GM23338 (cell line): Measurements from ENCODE around the gene CSTPP1. TPM values are rescaled to one million over a fixed set of nuclear protein-coding genes. Genes with fewer than 3 reads are reported as not detected.

Experiments used
- ATAC-seq: fragments of 200-7000 bp; cut with Tn5 transposase; 3 replicates; pipeline ENCODE4 v1.9.1; 2020
- DNase-seq: peaks from one replicate; pipeline ENCODE4 v3.0.0-alpha.2; 2015; ENCODE audit warnings: low spot score
- H2AFZ ChIP-seq: fragments of 200-600 bp; sonication (generic); 2 replicates; pipeline ENCODE4 v1.8.0; 2016; ENCODE audit warnings: antibody characterized with exemption, mild to moderate bottlenecking, moderate library complexity
- H3F3A ChIP-seq: fragments of 200-600 bp; sonication (generic); replicated peaks from 2 replicates; pipeline ENCODE4 v1.8.0; 2017; ENCODE audit warnings: antibody characterized with exemption, mixed run types, low read depth
- H3K27ac ChIP-seq: fragments of 200-600 bp; sonication (generic); 2 replicates; pipeline ENCODE4 v1.6.1; 2016; ENCODE audit warnings: low read depth
- H3K27me3 ChIP-seq: fragments of 200-600 bp; sonication (generic); 2 replicates; pipeline ENCODE4 v1.8.0; 2016; ENCODE audit warnings: mild to moderate bottlenecking, mixed run types, moderate library complexity; ENCODE audit not compliant: insufficient read depth
- H3K36me3 ChIP-seq: fragments of 200-600 bp; sonication (generic); 2 replicates; pipeline ENCODE4 v1.8.0; 2016; ENCODE audit warnings: mild to moderate bottlenecking; ENCODE audit not compliant: insufficient read depth
- H3K4me1 ChIP-seq: fragments of 200-600 bp; sonication (generic); 2 replicates; pipeline ENCODE4 v1.8.0; 2016; ENCODE audit warnings: mild to moderate bottlenecking, moderate library complexity; ENCODE audit not compliant: insufficient read depth
- H3K4me2 ChIP-seq: fragments of 200-600 bp; sonication (generic); 2 replicates; pipeline ENCODE4 v1.7.1; 2017; ENCODE audit warnings: mixed run types
- H3K4me3 ChIP-seq: fragments of 200-600 bp; sonication (generic); 2 replicates; pipeline ENCODE4 v1.6.1; 2016; ENCODE audit warnings: mixed run types
- H3K79me2 ChIP-seq: fragments of 200-600 bp; sonication (generic); replicated peaks from 2 replicates; pipeline ENCODE4 v1.8.0; 2017; ENCODE audit warnings: mild to moderate bottlenecking; ENCODE audit not compliant: insufficient read depth
- H3K9me2 ChIP-seq: fragments of 200-600 bp; sonication (generic); 2 replicates; pipeline ENCODE4 v1.8.0; 2017; ENCODE audit not compliant: insufficient read depth
- H4K20me1 ChIP-seq: fragments of 200-600 bp; sonication (generic); replicated peaks from 2 replicates; pipeline ENCODE4 v1.8.0; 2017; ENCODE audit warnings: mild to moderate bottlenecking; ENCODE audit not compliant: insufficient read depth
- H3K27ac Mint-ChIP-seq: 2 replicates; pipeline ENCODE4 v1.8.0; 2020; ENCODE audit warnings: inconsistent platforms, mild to moderate bottlenecking, moderate library complexity, mixed read lengths
- H3K27me3 Mint-ChIP-seq: 3 replicates; pipeline ENCODE4 v1.8.0; 2022; ENCODE audit warnings: low read depth, mild to moderate bottlenecking, moderate library complexity, mixed read lengths, inconsistent platforms; ENCODE audit not compliant: insufficient read depth, poor library complexity
- H3K36me3 Mint-ChIP-seq: 3 replicates; pipeline ENCODE4 v1.8.0; 2021; ENCODE audit warnings: low read depth, mild to moderate bottlenecking, inconsistent platforms, moderate library complexity, mixed read lengths
- H3K4me1 Mint-ChIP-seq: 3 replicates; pipeline ENCODE4 v1.8.0; 2020; ENCODE audit warnings: mild to moderate bottlenecking, inconsistent platforms, mixed read lengths
- H3K4me3 Mint-ChIP-seq: 3 replicates; pipeline ENCODE4 v1.8.0; 2021; ENCODE audit warnings: moderate library complexity, mild to moderate bottlenecking, inconsistent platforms, mixed read lengths
- H3K9me3 Mint-ChIP-seq: 3 replicates; pipeline ENCODE4 v1.8.0; 2020; ENCODE audit warnings: moderate library complexity, mild to moderate bottlenecking, inconsistent platforms, mixed read lengths
- CREB1 ChIP-seq: fragments of 250-450 bp; sonication (Bioruptor Pico); IDR thresholded peaks from 2 replicates; pipeline ENCODE4 v1.5.0; 2020; ENCODE audit warnings: low read depth, mild to moderate bottlenecking, moderate library complexity
- EZH2 ChIP-seq: fragments of 200-600 bp; sonication (generic); IDR thresholded peaks from one replicate; pipeline ENCODE4 v1.8.0; 2017; ENCODE audit warnings: antibody characterized with exemption, mild to moderate bottlenecking, low read depth; ENCODE audit not compliant: unreplicated experiment
- JUNB ChIP-seq: IDR thresholded peaks from one replicate; pipeline ENCODE4 v1.6.1; 2016; ENCODE audit warnings: antibody characterized with exemption; ENCODE audit not compliant: unreplicated experiment
- NANOG ChIP-seq: IDR thresholded peaks from 2 replicates; pipeline ENCODE4 v1.6.1; 2016; ENCODE audit warnings: antibody characterized with exemption, borderline replicate concordance
- POLR2AphosphoS5 ChIP-seq: IDR thresholded peaks from 2 replicates; pipeline ENCODE4 v1.6.1; 2016; ENCODE audit warnings: antibody characterized with exemption, low read depth
- STAT1 ChIP-seq: IDR thresholded peaks from one replicate; pipeline ENCODE4 v1.6.1; 2016; ENCODE audit warnings: antibody characterized with exemption; ENCODE audit not compliant: unreplicated experiment
- ZNF114 ChIP-seq: fragments of 250-450 bp; sonication (Bioruptor Pico); IDR thresholded peaks from 2 replicates; pipeline ENCODE4 v1.5.0; 2020; ENCODE audit warnings: mild to moderate bottlenecking, moderate library complexity
- ZNF331 ChIP-seq: fragments of 250-450 bp; sonication (Bioruptor Pico); IDR thresholded peaks from 2 replicates; pipeline ENCODE4 v1.5.0; 2020; ENCODE audit warnings: low read depth, mild to moderate bottlenecking, moderate library complexity
- polyA plus RNA-seq: library from polyadenylated mRNA; unstranded; fragments of >200 nt; fragmentation: Nextera tagmentation; extraction: Ambion mirVana; gene quantifications from 2 replicates; pipeline ENCODE4 v1.2.1, GENCODE V29; 2016
- total RNA-seq: library from RNA; depleted of rRNA; stranded (reverse); fragments of >200 nt; shearing (Covaris generic); gene quantifications from 2 replicates; pipeline ENCODE4 v1.2.3, GENCODE V29; 2014
- TF ChIP-seq, protein P1 (sequence below): IDR thresholded peaks from one replicate; pipeline ENCODE4 v1.6.1; 2018; ENCODE audit warnings: antibody characterized with exemption; ENCODE audit not compliant: unreplicated experiment
- TF ChIP-seq, protein P2 (sequence below): IDR thresholded peaks from 2 replicates; pipeline ENCODE4 v1.6.1; 2016; ENCODE audit warnings: antibody characterized with exemption
- TF ChIP-seq, protein P3 (sequence below), 2 experiments: fragments of 200-600 bp in 1 of 2; sonication (generic) in 1 of 2; conservative IDR thresholded peaks; 2 replicates each; pipeline versions ENCODE4 v1.5.1 to v1.6.1; 2016 to 2017; ENCODE audit warnings: antibody characterized with exemption in 2 of 2, low read depth in 2 of 2, mild to moderate bottlenecking in 2 of 2, moderate library complexity in 1 of 2

CSTPP1 gene
- total and polyA plus RNA-seq, 2 experiments from 2014 or later = 23.5 to 42.6 TPM

DNA sequence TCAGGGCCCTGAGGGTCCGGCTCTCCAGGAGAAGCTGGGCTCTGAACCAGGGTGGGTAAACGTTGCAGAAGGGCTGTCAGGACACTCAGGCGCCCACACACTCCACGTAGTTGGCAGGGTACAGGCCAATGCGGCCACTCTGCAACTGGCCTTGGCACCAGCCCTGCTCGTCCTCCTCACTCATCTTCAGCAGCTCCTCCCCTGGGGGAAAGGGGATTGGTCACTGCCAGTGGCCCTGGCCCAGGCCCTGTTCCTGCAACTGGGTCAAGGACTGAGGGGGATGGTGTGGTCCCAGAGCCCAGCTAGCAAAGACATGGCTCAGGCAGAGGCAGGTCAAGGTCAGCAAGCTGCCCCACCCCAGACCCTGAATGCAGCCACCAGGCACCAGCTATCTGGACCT is 241.3 kb downstream of the CSTPP1 start (continued):
- TF ChIP-seq, protein P1, sequence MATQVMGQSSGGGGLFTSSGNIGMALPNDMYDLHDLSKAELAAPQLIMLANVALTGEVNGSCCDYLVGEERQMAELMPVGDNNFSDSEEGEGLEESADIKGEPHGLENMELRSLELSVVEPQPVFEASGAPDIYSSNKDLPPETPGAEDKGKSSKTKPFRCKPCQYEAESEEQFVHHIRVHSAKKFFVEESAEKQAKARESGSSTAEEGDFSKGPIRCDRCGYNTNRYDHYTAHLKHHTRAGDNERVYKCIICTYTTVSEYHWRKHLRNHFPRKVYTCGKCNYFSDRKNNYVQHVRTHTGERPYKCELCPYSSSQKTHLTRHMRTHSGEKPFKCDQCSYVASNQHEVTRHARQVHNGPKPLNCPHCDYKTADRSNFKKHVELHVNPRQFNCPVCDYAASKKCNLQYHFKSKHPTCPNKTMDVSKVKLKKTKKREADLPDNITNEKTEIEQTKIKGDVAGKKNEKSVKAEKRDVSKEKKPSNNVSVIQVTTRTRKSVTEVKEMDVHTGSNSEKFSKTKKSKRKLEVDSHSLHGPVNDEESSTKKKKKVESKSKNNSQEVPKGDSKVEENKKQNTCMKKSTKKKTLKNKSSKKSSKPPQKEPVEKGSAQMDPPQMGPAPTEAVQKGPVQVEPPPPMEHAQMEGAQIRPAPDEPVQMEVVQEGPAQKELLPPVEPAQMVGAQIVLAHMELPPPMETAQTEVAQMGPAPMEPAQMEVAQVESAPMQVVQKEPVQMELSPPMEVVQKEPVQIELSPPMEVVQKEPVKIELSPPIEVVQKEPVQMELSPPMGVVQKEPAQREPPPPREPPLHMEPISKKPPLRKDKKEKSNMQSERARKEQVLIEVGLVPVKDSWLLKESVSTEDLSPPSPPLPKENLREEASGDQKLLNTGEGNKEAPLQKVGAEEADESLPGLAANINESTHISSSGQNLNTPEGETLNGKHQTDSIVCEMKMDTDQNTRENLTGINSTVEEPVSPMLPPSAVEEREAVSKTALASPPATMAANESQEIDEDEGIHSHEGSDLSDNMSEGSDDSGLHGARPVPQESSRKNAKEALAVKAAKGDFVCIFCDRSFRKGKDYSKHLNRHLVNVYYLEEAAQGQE = no peak
- TF ChIP-seq CREB1 (CRISPR knock-in tag) (no peak), ZNF331 (CRISPR knock-in tag) (no peak), ZNF114 (CRISPR knock-in tag) (no peak), STAT1 (no peak), EZH2 (no peak)

DNA sequence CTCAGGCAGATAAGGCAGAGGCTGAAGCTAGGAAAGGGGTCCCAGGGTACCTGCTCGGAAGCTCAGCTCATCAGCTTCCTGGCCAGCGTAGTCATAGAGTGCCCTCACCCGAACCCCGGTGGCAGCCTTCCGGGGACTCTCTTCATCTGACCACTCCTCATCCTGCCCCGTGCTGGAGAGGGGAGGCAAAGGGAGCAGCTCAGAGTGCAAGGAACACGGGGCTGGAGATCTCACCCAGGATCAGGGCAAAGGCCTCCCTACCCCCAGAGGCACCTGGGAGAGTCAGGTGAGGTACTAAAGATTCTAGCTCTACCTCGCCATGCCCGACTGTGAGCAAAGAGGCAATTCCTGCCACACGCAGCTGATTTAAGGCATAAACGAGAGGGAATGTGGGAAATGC is 241.8 kb downstream of the CSTPP1 start:
- ATAC-seq = no peak
- no peak overlapping the region for H3K4me3 ChIP-seq
- Mint-ChIP-seq H3K27me3 (peaks cover 22% of the 10 kb centered on the region), H3K9me3 (no peaks in the 10 kb centered on the region), H3K4me3 (no peak overlapping the region), H3K36me3 (peaks cover 21% of the 10 kb centered on the region), H3K4me1 (peaks cover 19% of the 10 kb centered on the region), H3K27ac (no peak overlapping the region)
- H3F3A ChIP-seq = peaks cover 15% of the 10 kb centered on the region
- no peaks in the 10 kb centered on the region for H3K36me3 ChIP-seq
- H3K9me2 ChIP-seq = no peaks in the 10 kb centered on the region
- no peaks in the 10 kb centered on the region for H3K27me3 ChIP-seq
- DNase-seq = no peak
- no peaks in the 10 kb centered on the region; the same call in 1 of the 2 replicates for H4K20me1 ChIP-seq
- no peak overlapping the region for H3K4me2 ChIP-seq
- peaks cover 38% of the 10 kb centered on the region for H3K79me2 ChIP-seq
- no peak overlapping the region for H2AFZ ChIP-seq
- H3K4me1 ChIP-seq = peaks cover 5% of the 10 kb centered on the region; the same call in 1 of the 2 replicates
- H3K27ac ChIP-seq = peak overlapping the region; percentile 97; the same call in 1 of the 2 replicates
- TF ChIP-seq STAT1 (no peak), NANOG (no peak), CREB1 (CRISPR knock-in tag) (no peak), ZNF331 (CRISPR knock-in tag) (no peak), POLR2AphosphoS5 (no peak), JUNB (no peak), ZNF114 (CRISPR knock-in tag) (no peak), EZH2 (no peak)
- TF ChIP-seq, protein P2, sequence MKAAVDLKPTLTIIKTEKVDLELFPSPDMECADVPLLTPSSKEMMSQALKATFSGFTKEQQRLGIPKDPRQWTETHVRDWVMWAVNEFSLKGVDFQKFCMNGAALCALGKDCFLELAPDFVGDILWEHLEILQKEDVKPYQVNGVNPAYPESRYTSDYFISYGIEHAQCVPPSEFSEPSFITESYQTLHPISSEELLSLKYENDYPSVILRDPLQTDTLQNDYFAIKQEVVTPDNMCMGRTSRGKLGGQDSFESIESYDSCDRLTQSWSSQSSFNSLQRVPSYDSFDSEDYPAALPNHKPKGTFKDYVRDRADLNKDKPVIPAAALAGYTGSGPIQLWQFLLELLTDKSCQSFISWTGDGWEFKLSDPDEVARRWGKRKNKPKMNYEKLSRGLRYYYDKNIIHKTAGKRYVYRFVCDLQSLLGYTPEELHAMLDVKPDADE = no peak
- TF ChIP-seq, protein P3, sequence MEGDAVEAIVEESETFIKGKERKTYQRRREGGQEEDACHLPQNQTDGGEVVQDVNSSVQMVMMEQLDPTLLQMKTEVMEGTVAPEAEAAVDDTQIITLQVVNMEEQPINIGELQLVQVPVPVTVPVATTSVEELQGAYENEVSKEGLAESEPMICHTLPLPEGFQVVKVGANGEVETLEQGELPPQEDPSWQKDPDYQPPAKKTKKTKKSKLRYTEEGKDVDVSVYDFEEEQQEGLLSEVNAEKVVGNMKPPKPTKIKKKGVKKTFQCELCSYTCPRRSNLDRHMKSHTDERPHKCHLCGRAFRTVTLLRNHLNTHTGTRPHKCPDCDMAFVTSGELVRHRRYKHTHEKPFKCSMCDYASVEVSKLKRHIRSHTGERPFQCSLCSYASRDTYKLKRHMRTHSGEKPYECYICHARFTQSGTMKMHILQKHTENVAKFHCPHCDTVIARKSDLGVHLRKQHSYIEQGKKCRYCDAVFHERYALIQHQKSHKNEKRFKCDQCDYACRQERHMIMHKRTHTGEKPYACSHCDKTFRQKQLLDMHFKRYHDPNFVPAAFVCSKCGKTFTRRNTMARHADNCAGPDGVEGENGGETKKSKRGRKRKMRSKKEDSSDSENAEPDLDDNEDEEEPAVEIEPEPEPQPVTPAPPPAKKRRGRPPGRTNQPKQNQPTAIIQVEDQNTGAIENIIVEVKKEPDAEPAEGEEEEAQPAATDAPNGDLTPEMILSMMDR (conservative IDR thresholded peaks at IDR 0.05; ENCODE audit: low read depth in 2 of 2) = no peak
- TF ChIP-seq, protein P1 = no peak
